MM.1S (cell line): ENCODE data around the gene CREG1.

Source experiments
- DNase-seq: peaks from one replicate; pipeline ENCODE4 v3.0.0-alpha.2; 2015
- H2AFZ ChIP-seq: fragments of 300-600 bp; sonication (generic); 2 replicates; pipeline ENCODE4 v1.6.0; 2016; ENCODE audit warnings: antibody characterized with exemption, low read length
- H3F3A ChIP-seq: fragments of 300-600 bp; sonication (generic); 2 replicates; pipeline ENCODE4 v1.6.1; 2016; ENCODE audit warnings: mild to moderate bottlenecking, antibody characterized with exemption, low read length, moderate library complexity, mixed read lengths; ENCODE audit not compliant: insufficient read depth
- H3K27ac ChIP-seq: fragments of 300-600 bp; sonication (generic); 2 replicates; pipeline ENCODE4 v1.5.1; 2016; ENCODE audit warnings: mild to moderate bottlenecking, low read length
- H3K27me3 ChIP-seq: fragments of 300-600 bp; sonication (generic); replicated peaks from 2 replicates; pipeline ENCODE4 v1.6.0; 2016; ENCODE audit warnings: low read length; ENCODE audit not compliant: insufficient read depth
- H3K36me3 ChIP-seq: fragments of 300-600 bp; sonication (generic); replicated peaks from 2 replicates; pipeline ENCODE4 v1.6.1; 2016; ENCODE audit warnings: mild to moderate bottlenecking, low read length, mixed read lengths; ENCODE audit not compliant: insufficient read depth
- H3K4me1 ChIP-seq: fragments of 300-600 bp; sonication (generic); 2 replicates; pipeline ENCODE4 v1.6.1; 2016; ENCODE audit warnings: low read length, mixed read lengths
- H3K4me2 ChIP-seq: fragments of 300-600 bp; sonication (generic); 2 replicates; pipeline ENCODE4 v1.6.0; 2016; ENCODE audit warnings: low read depth, low read length
- H3K4me3 ChIP-seq: fragments of 300-600 bp; sonication (generic); 2 replicates; pipeline ENCODE4 v1.5.1; 2016; ENCODE audit warnings: low read length, mixed read lengths
- H3K79me2 ChIP-seq: fragments of 300-600 bp; sonication (generic); 2 replicates; pipeline ENCODE4 v1.6.1; 2016; ENCODE audit warnings: mixed run types, low read length, mixed read lengths
- H3K9ac ChIP-seq: fragments of 300-600 bp; sonication (generic); 2 replicates; pipeline ENCODE4 v1.6.1; 2016; ENCODE audit warnings: low read length, mixed read lengths
- H3K9me2 ChIP-seq: fragments of 300-600 bp; sonication (generic); replicated peaks from 2 replicates; pipeline ENCODE4 v1.6.1; 2016; ENCODE audit warnings: mild to moderate bottlenecking, low read length, mixed read lengths; ENCODE audit not compliant: insufficient read depth
- H3K9me3 ChIP-seq: fragments of 300-600 bp; sonication (generic); replicated peaks from 2 replicates; pipeline ENCODE4 v1.6.1; 2016; ENCODE audit warnings: mild to moderate bottlenecking, low read length, mixed read lengths; ENCODE audit not compliant: insufficient read depth
- H4K20me1 ChIP-seq: fragments of 300-600 bp; sonication (generic); 2 replicates; pipeline ENCODE4 v1.6.1; 2016; ENCODE audit warnings: mild to moderate bottlenecking, low read length, moderate library complexity, mixed read lengths; ENCODE audit not compliant: insufficient read depth
- EZH2 ChIP-seq: fragments of 300-600 bp; sonication (generic); optimal IDR thresholded peaks from 2 replicates; pipeline ENCODE3; 2017; ENCODE audit warnings: low read depth, mild to moderate bottlenecking, antibody characterized with exemption, low read length, mixed read lengths
- EZH2phosphoT487 ChIP-seq: fragments of 300-600 bp; sonication (generic); IDR thresholded peaks from 2 replicates; pipeline ENCODE4 v1.6.1; 2018; ENCODE audit warnings: antibody characterized with exemption, low read length
- TF ChIP-seq, protein P1 (sequence below): fragments of 300-600 bp; sonication (generic); IDR thresholded peaks from 2 replicates; pipeline ENCODE4 v1.5.1; 2016; ENCODE audit warnings: antibody characterized with exemption, low read length, mixed read lengths

CREG1 gene

GRCh38 chr1:167532375-167532774, 21.2 kb downstream of the CREG1 start:
- Histone ChIP-seq H3K9ac (no peak overlapping the region), H3K79me2 (no peaks in the 10 kb centered on the region), H3K4me1 (no peaks in the 10 kb centered on the region), H3K4me3 (no peak overlapping the region), H3K9me3 (no peaks in the 10 kb centered on the region), H3K4me2 (no peak overlapping the region), H4K20me1 (no peaks in the 10 kb centered on the region), H3K27ac (no peak overlapping the region), H2AFZ (no peak overlapping the region), H3K36me3 (no peaks in the 10 kb centered on the region), H3F3A (no peaks in the 10 kb centered on the region), H3K27me3 (no peaks in the 10 kb centered on the region), H3K9me2 (no peaks in the 10 kb centered on the region)
- TF ChIP-seq EZH2phosphoT487 (no peak), EZH2 (no peak)
- TF ChIP-seq, protein P1, sequence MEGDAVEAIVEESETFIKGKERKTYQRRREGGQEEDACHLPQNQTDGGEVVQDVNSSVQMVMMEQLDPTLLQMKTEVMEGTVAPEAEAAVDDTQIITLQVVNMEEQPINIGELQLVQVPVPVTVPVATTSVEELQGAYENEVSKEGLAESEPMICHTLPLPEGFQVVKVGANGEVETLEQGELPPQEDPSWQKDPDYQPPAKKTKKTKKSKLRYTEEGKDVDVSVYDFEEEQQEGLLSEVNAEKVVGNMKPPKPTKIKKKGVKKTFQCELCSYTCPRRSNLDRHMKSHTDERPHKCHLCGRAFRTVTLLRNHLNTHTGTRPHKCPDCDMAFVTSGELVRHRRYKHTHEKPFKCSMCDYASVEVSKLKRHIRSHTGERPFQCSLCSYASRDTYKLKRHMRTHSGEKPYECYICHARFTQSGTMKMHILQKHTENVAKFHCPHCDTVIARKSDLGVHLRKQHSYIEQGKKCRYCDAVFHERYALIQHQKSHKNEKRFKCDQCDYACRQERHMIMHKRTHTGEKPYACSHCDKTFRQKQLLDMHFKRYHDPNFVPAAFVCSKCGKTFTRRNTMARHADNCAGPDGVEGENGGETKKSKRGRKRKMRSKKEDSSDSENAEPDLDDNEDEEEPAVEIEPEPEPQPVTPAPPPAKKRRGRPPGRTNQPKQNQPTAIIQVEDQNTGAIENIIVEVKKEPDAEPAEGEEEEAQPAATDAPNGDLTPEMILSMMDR: no peak
- DNase-seq: no peak

DNA sequence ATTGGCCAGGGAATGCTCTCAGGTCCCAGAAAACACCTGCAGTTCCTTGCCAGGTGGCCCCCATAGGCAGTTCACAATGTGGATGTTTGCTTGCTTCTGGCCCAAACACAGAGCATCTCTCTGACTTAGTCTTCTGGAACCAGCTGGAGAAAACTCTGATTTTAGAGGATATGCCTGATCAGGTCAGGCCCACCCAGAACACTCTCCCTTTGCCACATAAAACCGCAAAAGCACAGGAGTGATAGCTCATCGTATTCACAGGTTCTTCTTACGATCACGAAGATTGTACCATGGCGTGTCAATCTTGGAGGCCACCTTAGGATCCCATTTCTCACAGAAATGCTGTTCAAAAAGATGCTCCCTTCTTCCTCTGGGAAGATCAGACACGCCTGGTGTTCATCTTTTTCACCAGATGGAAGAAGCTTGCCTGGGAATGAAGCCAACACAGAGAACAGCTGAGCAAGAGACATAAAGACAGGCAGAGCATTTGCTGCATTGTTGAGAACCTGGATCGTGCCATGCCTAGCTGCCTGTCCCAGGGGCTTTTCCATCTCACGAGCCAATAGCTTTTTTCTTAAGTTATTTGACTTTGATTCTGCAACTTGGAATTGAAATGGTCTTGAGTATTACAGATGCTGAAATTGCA, 23.6 kb downstream of the CREG1 start:
- Histone ChIP-seq H3K27ac (no peak overlapping the region), H3K36me3 (no peaks in the 10 kb centered on the region), H3K9me2 (no peaks in the 10 kb centered on the region), H3K4me3 (no peak overlapping the region), H2AFZ (no peak overlapping the region), H3K4me2 (no peak overlapping the region), H3K4me1 (no peaks in the 10 kb centered on the region), H3K79me2 (no peaks in the 10 kb centered on the region), H3F3A (no peaks in the 10 kb centered on the region), H3K27me3 (no peaks in the 10 kb centered on the region), H3K9ac (no peak overlapping the region), H4K20me1 (no peaks in the 10 kb centered on the region), H3K9me3 (no peaks in the 10 kb centered on the region)
- TF ChIP-seq EZH2phosphoT487 (no peak), EZH2 (no peak)
- TF ChIP-seq, protein P1: no peak
- no peak for DNase-seq

DNA sequence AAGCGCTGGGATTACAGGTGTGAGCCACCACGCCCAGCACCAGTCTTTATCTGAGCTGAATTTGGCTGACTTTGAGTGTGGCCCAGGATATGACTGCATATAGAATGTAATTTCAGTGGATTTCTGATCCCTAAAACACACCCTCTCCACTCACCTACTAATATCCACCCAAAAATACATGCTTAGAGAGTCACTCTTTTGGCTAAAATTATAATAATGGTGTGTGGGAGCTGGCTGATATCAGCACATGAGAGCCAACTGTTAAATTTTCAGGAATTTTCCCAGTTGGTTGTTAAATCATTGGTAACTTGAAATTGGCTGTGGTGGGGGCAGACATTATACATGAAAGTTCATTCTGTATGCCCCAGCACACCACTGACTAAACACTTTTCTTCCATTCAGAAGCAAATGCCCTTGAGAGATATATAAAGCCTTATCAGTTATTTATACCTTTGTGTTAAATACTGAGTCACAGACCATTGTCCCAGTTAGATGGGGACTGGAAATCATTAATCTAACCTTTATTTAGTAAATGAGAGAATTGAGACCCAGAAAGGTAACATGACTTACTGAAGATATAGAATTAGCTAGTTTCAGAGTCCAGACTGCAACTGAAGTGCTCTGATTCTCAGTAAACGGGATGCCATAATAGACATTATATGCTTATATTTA, 25.4 kb downstream of the CREG1 start:
- no peak overlapping the region for H3K9ac ChIP-seq
- H3K27ac ChIP-seq: no peak overlapping the region
- TF ChIP-seq EZH2: no peak
- TF ChIP-seq, protein P1: no peak
- no peak for TF ChIP-seq EZH2phosphoT487

More for the DNA sequence above, 25.4 kb downstream of the CREG1 start:
- no peaks in the 10 kb centered on the region for H3K9me3 ChIP-seq
- no peak for DNase-seq
- no peaks in the 10 kb centered on the region for H3K9me2 ChIP-seq
- H3K4me1 ChIP-seq: no peaks in the 10 kb centered on the region
- no peaks in the 10 kb centered on the region for H3K36me3 ChIP-seq
- no peak overlapping the region for H2AFZ ChIP-seq
- no peaks in the 10 kb centered on the region for H4K20me1 ChIP-seq
- H3K4me2 ChIP-seq: no peak overlapping the region
- H3K79me2 ChIP-seq: no peaks in the 10 kb centered on the region
- no peaks in the 10 kb centered on the region for H3F3A ChIP-seq
- H3K4me3 ChIP-seq: no peak overlapping the region
- no peaks in the 10 kb centered on the region for H3K27me3 ChIP-seq
